Common myeloid progenitor, CD34-positive (primary cell): Measurements from ENCODE around the gene MYL12A. TPM values are rescaled to one million over a fixed set of nuclear protein-coding genes. Genes with fewer than 3 reads are reported as not detected.
"Not testable (repeated sequence)": the region's sequence is repeated elsewhere in the genome, so short reads cannot be mapped to it uniquely, and the experiment has no call there.

Experiments used
- CTCF ChIA-PET: fragments of 350-600 bp; sonication (Branson Sonifier 250); formaldehyde crosslinking; loops from one replicate; lab custom pipeline; 2021; ENCODE audit warnings: antibody characterized with exemption; lab: Charles Lee
- POLR2A ChIA-PET: fragments of 350-600 bp; sonication (Branson Sonifier 250); formaldehyde crosslinking; loops from one replicate; lab custom pipeline; 2021; ENCODE audit warnings: antibody characterized with exemption; lab: Charles Lee
- DNase-seq, 3 donors: peaks; one replicate each; pipeline versions ENCODE4 v3.0.0 to v3.0.0-alpha.2; 2013
- H3K27ac ChIP-seq, 2 experiments: 1 replicate in 1 of 2; 2 replicates in 1 of 2; pipeline ENCODE4 v1.7.0; 2013; ENCODE audit warnings: inconsistent platforms in 2 of 2, low read length in 2 of 2, mild to moderate bottlenecking in 2 of 2, low read depth in 1 of 2, moderate library complexity in 1 of 2; ENCODE audit not compliant: severe bottlenecking in 2 of 2, insufficient read depth in 1 of 2, poor library complexity in 1 of 2
- H3K27me3 ChIP-seq, 5 experiments: replicated peaks in 2 of 5; 1 replicate in 3 of 5; 2 replicates in 2 of 5; pipeline versions ENCODE4 v1.6.1 to v1.7.0; 2013; ENCODE audit warnings: low read length in 4 of 5, mild to moderate bottlenecking in 2 of 5, moderate library complexity in 2 of 5, inconsistent platforms in 1 of 5; ENCODE audit not compliant: insufficient read depth in 5 of 5, control insufficient read depth in 4 of 5
- H3K36me3 ChIP-seq, 4 experiments: 1 replicate in 2 of 4; 2 replicates in 2 of 4; pipeline versions ENCODE4 v1.6.1 to v1.7.0; 2013; ENCODE audit warnings: low read length in 3 of 4, control low read depth in 1 of 4, mild to moderate bottlenecking in 1 of 4; ENCODE audit not compliant: control insufficient read depth in 4 of 4, insufficient read depth in 4 of 4
- H3K4me1 ChIP-seq, 4 experiments: 1 replicate in 3 of 4; 2 replicates in 1 of 4; pipeline versions ENCODE4 v1.6.1 to v1.7.1; 2013; ENCODE audit warnings: low read length in 3 of 4, mild to moderate bottlenecking in 3 of 4, control low read depth in 1 of 4, inconsistent platforms in 1 of 4, moderate library complexity in 1 of 4; ENCODE audit not compliant: control insufficient read depth in 4 of 4, insufficient read depth in 4 of 4; ENCODE audit errors: control extremely low read depth in 1 of 4
- H3K4me3 ChIP-seq, 7 experiments: 1 replicate in 4 of 7; 2 replicates in 3 of 7; pipeline versions ENCODE4 v1.5.1 to v1.7.0; 2013; ENCODE audit warnings: mild to moderate bottlenecking in 7 of 7, low read length in 6 of 7, moderate library complexity in 6 of 7, inconsistent platforms in 2 of 7, low read depth in 2 of 7, control low read depth in 1 of 7; ENCODE audit not compliant: insufficient read depth in 4 of 7, control insufficient read depth in 1 of 7; ENCODE audit errors: extremely low read depth in 1 of 7
- H3K9me3 ChIP-seq, 5 experiments: 1 replicate in 4 of 5; 2 replicates in 1 of 5; pipeline versions ENCODE4 v1.6.1 to v1.7.1; 2013; ENCODE audit warnings: low read length in 4 of 5, mild to moderate bottlenecking in 2 of 5, inconsistent platforms in 1 of 5, low read depth in 1 of 5, moderate library complexity in 1 of 5; ENCODE audit not compliant: control insufficient read depth in 4 of 5, insufficient read depth in 2 of 5; ENCODE audit errors: control extremely low read depth in 1 of 5
- WGBS: methylation state at CpG from one replicate; pipeline ENCODE4 v1.1.5; 2013; ENCODE audit not compliant: insufficient coverage; 5-methylcytosine and 5-hydroxymethylcytosine counted together
- polyA plus RNA-seq: library from polyadenylated mRNA; unstranded; fragments of 120-200 nt; gene quantifications from one replicate; pipeline ENCODE4 v1.2.1, GENCODE V29; 2013

Gene MYL12A
- 245 TPM for polyA plus RNA-seq

DNA sequence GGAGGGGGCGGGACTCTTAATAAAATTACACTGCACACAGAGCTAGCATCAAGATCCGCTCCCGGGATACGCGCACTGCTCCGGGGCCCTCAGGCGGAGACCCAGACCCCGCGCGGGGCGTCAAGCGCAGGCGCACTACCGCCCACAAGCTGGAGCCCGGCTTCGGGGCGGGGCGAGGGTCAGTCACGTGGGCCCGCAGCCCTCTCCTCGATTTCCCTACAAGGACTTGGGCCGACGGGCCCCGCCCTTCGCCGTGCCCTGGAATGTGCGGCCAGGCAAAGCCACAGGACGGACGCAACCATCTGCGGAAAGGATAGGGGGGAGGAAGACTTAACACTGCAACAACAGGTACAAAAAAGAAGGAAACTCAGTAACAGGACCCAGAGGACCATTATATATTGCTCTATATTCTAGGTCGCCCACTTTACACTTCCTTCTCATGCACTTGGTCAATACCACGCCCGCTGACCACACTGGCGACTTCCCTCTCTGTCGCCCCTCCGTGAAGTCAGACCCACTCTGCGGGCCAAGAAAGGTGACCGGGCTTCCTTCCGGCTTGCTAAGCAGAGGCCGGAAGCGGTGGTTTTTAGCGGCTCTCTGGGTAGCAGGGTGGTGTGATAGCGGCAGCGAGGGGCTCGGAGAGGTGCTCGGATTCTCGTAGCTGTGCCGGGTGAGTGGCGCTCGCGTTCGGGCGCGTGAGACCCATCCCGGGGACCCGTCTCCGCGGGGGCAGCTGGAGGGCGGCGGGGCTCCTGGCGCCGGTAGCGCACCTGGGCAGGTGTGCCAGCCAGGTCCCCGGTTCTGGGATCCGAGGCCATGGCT is at the start of gene MYL12A:
Gene MYL12A (plus strand): TSS at position 562 of the 822 bp plus-strand sequence. CDS start 5,447 bp downstream, outside the sequence.
- H3K36me3 ChIP-seq, result peaks cover 0 to 8% (median 1%) of the 10 kb centered on the region in 4 experiments
- H3K27ac ChIP-seq, result peak within 1 kb of the TSS; percentile 95 to 98
- ChIA-PET POLR2A (interaction anchor here (0.5 to 5.8 kb wide), 12 partner anchors 8 to 376 kb away, joined by 3 to 90 read pairs (median 4); partner anchors contain the start of gene MYL12B), CTCF (interaction anchor here (0.6 to 8.9 kb wide), 21 partner anchors 9 to 476 kb away, joined by 3 to 68 read pairs (median 5); partner anchors contain the start of gene MYL12B)
- H3K27me3 ChIP-seq, result no peaks in the 10 kb centered on the region
- H3K4me3 ChIP-seq, result peak within 1 kb of the TSS; percentile 80 to 99 (median 93)
- peaks cover 28 to 52% (median 39%) of the 10 kb centered on the region in 4 experiments for H3K4me1 ChIP-seq
- no peaks in the 10 kb centered on the region for H3K9me3 ChIP-seq
- DNase-seq, result peak; percentile 96 to 99 (median 99)
- 0% methylated on average over 54 of the region's 65 CpGs for WGBS

DNA sequence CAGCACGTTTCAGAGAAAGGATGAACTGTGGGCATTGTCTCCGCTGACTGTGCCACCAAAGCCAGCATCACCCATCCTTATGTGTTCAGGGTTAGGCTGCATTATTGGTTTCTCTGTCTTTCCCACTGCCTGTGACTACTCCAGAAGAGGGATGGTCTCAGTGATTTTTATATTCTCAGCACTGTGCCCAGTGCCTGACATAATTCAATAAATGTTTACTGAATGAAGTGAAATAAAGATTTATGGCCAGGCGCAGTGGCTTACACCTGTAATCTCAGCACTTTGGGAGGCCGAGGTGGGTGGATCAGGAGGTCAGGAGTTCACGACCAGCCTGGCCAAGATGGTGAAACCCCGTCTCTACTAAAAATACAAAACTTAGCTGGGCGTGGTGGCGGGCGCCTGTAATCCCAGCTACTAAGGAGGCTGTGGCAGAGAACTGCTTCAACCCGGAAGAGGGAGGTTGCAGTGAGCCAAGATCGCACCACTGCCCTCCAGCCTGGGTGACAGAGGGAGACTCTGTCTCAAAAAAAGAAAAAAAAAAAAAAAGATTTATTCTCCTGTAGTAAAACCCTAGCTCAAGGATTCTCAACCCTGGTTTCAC is 49.2 kb upstream of the MYL12A start:
- CTCF ChIA-PET, result interaction anchor here (1.0 to 1.6 kb wide), 2 partner anchors 11 to 22 kb away, joined by 4 to 6 read pairs; no protein-coding TSS in a partner anchor
- H3K4me3 ChIP-seq, H3K36me3 ChIP-seq, H3K27me3 ChIP-seq, H3K27ac ChIP-seq, POLR2A ChIA-PET, H3K4me1 ChIP-seq, DNase-seq: not testable (repeated sequence)
- peaks cover 0 to 13% (median 0%) of the 10 kb centered on the region in 5 experiments for H3K9me3 ChIP-seq
- 100% methylated on average over 4 of the region's 11 CpGs for WGBS

DNA sequence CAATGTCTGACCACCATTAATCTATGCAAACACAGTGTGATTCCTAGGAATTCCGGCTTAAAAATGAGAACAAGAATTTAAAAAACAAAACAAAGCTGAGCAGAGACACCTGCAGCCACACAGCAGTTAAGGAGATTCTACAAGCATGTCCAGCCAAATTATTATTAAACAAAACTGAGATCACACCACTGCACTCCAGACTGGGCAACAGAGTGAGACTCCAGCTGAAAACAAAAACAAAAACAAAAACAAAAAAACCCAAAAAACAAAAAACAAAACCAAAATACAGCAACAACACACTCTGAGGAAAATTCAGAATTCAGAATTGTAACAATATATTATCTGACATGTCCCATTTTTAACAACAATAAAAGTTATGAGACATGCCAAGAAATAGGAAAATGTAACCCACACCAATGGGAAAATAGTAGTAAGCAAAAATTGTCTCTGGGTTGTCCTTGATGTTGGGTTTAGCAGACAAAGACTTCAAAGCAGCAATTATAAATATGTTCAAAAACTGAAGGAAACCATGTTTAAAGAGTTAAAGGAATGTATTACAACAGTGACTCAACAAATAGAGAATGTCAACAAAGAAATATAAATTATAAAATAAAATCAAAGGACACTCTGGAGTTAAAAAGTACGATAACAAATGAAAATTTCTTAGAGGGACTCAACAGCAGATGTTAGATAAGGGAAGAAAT is 47.5 kb upstream of the MYL12A start:
- WGBS, result 90% methylated on average over 1 of the region's 2 CpGs
- Histone ChIP-seq H3K9me3 (peaks cover 0 to 15% (median 0%) of the 10 kb centered on the region in 5 experiments), H3K27ac (no peak overlapping the region), H3K4me1 (no peaks in the 10 kb centered on the region), H3K4me3 (no peak overlapping the region), H3K36me3 (no peaks in the 10 kb centered on the region), H3K27me3 (no peaks in the 10 kb centered on the region)
- POLR2A ChIA-PET, result interaction anchor here (0.6 kb wide), 1 partner anchor 11 kb away, joined by 3 read pairs; no protein-coding TSS in a partner anchor
- no peak for DNase-seq
- CTCF ChIA-PET, result interaction anchor here (1.2 to 1.6 kb wide), 2 partner anchors 10 to 21 kb away, joined by 4 to 6 read pairs; no protein-coding TSS in a partner anchor

DNA sequence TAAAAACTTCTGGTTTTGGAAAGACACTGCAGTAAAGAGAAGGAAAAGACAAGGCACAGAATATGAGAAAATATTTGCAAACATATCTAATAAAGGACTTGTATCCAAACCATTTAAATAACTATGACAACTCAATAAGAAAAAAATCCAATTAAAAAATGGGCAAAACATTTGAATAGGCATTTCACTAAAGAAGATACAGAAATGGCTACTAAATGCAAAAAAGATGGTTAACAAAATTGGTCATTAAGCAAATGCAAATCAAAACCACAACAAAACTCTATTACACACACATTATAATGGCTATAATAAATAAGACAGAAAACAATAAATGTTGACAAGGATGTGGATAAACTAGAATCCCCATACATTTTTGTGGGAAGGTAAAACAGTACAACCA is 42.4 kb upstream of the MYL12A start:
- DNase-seq, result no peak
- ChIA-PET POLR2A (no interaction called here), CTCF (interaction anchor here (1.7 kb wide), 1 partner anchor 11 kb away, joined by 6 read pairs; no protein-coding TSS in a partner anchor)
- Histone ChIP-seq H3K9me3 (peaks cover 0 to 15% (median 0%) of the 10 kb centered on the region in 5 experiments), H3K36me3 (no peaks in the 10 kb centered on the region), H3K4me3 (no peak overlapping the region), H3K27me3 (no peaks in the 10 kb centered on the region), H3K27ac (no peak overlapping the region), H3K4me1 (no peaks in the 10 kb centered on the region)

DNA sequence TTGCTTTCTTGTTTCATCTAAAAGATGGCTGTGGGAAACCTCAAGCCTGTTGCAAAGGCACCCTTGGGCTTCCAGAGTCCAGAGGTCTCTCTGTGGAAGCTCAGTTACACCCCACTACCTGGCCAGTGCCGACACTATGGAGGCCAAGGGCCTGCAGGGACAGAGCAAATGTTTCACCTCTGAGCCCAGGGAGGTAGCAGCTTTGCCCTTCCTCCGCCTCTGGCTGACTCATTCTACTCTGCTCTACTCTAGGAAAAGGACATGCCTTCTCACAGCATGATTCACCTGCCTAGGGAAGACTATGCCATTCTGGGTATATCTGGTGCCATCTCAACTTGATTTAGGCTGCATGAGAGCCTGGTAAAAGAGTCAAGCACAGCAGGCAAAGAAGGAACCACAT is 40.0 kb upstream of the MYL12A start:
- H3K36me3 ChIP-seq, result no peaks in the 10 kb centered on the region
- no peak for DNase-seq
- peaks cover 0 to under 1% (median under 1%) of the 10 kb centered on the region in 4 experiments for H3K4me1 ChIP-seq
- no peaks in the 10 kb centered on the region for H3K27me3 ChIP-seq
- ChIA-PET CTCF (no interaction called here), POLR2A (no interaction called here)
- H3K4me3 ChIP-seq, result no peak overlapping the region
- H3K27ac ChIP-seq, result no peak overlapping the region
- H3K9me3 ChIP-seq, result peaks cover 0 to 8% (median 0%) of the 10 kb centered on the region in 5 experiments
- WGBS, result 83% methylated on average over 1 of the region's 2 CpGs

DNA sequence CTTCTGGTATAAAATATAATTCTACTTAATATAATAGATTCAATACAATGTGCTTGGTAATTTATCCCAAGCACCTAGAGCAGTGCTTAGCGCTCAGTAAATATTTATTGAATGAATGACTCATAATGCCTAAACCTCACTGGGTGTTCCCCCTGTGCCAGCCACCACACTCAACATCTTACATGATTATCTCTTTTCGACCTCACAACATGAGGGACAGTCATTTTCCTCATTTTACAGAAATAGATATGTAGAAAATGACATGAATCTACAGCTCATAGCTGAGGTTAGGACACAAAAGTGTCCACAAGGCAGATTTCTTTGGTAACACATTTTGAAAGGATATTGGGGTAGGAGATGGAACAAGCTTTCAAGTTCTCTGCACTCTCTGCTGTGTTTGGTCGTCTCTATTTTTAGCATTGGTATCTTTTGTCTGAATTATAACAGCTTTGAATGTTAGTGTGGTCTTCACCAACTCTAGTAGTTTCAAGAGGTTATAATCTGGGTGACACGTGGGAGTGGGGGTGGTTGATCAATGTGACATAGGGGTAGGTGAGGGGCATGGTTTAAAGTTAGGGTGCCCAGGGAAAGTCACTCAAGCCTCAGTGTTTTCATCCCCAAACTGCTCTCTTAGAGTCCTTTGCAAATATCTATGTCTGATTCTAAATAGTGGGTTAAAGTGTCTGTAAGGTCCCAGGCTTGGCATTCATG is 37.6 kb upstream of the MYL12A start:
- Histone ChIP-seq H3K4me3 (no peak overlapping the region), H3K27ac (no peak overlapping the region), H3K4me1 (peaks cover 2 to 18% (median 15%) of the 10 kb centered on the region in 4 experiments), H3K9me3 (peaks cover 0 to 1% (median 0%) of the 10 kb centered on the region in 5 experiments), H3K36me3 (no peaks in the 10 kb centered on the region), H3K27me3 (no peaks in the 10 kb centered on the region)
- WGBS, result 100% methylated on average over 2 of the region's 4 CpGs
- peak in 1 of 3 donors; percentile 13 for DNase-seq
- ChIA-PET POLR2A (no interaction called here), CTCF (interaction anchor here (1.4 kb wide), 2 partner anchors 8 to 36 kb away, joined by 4 to 6 read pairs; no protein-coding TSS in a partner anchor)
